ENCODE results near the gene ALOX15B.

The ALOX15B gene, protein sequence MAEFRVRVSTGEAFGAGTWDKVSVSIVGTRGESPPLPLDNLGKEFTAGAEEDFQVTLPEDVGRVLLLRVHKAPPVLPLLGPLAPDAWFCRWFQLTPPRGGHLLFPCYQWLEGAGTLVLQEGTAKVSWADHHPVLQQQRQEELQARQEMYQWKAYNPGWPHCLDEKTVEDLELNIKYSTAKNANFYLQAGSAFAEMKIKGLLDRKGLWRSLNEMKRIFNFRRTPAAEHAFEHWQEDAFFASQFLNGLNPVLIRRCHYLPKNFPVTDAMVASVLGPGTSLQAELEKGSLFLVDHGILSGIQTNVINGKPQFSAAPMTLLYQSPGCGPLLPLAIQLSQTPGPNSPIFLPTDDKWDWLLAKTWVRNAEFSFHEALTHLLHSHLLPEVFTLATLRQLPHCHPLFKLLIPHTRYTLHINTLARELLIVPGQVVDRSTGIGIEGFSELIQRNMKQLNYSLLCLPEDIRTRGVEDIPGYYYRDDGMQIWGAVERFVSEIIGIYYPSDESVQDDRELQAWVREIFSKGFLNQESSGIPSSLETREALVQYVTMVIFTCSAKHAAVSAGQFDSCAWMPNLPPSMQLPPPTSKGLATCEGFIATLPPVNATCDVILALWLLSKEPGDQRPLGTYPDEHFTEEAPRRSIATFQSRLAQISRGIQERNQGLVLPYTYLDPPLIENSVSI

DNA sequence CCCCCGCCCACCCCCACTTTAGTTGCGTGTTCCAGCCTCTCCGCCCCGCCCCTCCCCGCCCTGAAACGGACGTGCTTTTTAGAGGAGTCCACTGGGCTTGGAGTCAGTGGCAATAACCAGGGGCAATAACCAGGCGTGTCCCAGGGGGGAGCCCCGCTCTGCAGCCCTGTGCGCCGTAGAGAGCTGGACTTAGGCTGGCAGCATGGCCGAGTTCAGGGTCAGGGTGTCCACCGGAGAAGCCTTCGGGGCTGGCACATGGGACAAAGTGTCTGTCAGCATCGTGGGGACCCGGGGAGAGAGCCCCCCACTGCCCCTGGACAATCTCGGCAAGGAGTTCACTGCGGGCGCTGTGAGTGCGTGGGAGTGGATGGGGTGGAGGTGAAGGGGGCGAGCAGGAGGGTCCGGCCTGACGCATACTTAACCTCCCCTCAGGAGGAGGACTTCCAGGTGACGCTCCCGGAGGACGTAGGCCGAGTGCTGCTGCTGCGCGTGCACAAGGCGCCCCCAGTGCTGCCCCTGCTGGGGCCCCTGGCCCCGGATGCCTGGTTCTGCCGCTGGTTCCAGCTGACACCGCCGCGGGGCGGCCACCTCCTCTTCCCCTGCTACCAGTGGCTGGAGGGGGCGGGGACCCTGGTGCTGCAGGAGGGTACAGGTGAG is at the start of gene ALOX15B:
Gene ALOX15B, plus strand, starts transcription at position 106 of the 657 bp plus-strand sequence. Its CDS starts 97 bp downstream, at position 203.
- TF ChIP-seq GATA2 (IDR thresholded peaks at IDR 0.05; ENCODE audit: low read depth, low read length): no peak
- no peak for TF ChIP-seq GATA3 (IDR thresholded peaks at IDR 0.05; ENCODE audit: low read depth, low read length)

DNA sequence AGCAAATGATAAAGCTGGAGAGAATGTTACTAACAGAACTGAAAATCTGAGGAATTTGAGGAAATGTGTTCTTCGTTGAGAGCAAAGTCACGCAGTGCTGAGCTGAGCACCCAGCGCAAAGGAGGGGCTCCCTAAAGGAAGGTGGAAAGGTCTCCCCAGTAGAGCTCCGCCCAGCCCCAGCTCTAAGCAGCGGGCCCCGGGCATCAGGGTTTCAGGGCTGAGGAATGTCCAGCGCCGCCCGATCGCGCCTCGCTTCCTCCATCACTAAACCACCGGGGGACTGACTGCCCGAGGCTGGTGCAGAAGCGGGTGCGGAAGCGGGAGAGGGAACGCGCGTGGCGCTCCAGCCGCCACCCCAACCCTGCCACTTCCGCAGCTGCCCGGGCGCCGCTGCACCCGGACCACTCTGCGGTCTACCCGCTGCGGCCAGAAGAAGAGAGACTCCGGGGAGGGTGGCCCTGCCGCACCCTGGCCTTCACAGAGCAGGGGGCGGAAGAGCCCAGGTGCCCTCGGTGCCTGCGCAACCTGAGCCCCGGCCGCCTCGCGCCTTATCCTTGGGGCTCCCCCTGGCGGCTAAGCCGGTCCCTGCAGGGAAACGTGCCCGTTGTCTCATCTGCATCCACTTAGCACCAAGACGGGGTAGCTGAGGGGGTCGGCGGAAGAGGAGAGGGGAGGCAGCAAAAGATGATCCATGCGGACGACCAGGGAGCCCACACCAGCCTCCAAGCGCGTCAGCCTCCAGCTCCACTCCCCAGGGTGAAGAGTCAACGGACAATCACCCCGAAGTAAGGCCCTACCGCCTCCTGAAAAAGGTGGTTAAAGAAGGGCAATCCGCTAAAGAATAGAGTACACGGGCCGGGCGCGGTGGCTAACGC is 48.8 kb upstream of the ALOX15B start:
- TF ChIP-seq GATA3 (IDR thresholded peaks at IDR 0.05; ENCODE audit: low read depth, low read length): no peak
- no peak for TF ChIP-seq GATA2 (IDR thresholded peaks at IDR 0.05; ENCODE audit: low read depth, low read length)

DNA sequence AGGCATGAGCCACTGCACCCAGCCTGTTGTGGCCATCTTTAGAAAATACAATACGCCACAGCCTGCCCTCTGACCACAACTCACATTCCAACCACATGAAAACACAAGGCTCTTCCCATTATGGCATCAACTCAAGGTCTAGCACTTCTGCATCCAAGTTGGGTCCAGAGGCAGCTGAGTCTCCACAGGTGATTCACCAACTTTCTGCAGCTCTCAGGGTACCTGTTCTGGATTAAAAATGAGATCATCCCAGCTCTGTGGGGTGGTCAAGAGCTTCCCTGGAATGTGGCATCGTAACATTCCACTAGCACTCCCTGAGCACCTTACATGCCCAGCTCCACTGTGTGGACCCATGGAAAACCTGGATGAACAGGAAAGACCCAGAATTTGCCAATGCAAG is 46.3 kb upstream of the ALOX15B start:
- no peak for TF ChIP-seq GATA2 (IDR thresholded peaks at IDR 0.05; ENCODE audit: low read depth, low read length)
- TF ChIP-seq GATA3 (IDR thresholded peaks at IDR 0.05; ENCODE audit: low read depth, low read length): no peak

DNA sequence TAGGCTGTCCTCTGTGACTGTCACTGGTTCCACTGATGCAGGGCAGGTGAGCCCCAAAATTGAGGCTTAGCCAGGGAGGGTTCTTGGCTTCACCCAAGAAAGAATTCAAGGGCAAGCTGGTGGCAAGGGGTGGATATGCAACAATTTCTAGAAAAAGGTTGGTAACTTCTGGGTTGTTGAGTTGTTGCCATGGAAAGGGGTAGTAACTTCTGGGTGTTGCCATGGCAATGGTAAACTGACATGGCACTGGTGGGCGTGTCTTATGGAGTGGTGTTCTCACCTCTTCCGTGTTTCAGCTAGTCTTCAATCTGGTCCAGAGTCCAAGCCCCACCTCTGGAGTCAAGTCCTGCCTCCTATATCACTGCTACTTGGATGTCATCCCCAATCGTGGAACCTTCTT is 45.9 kb upstream of the ALOX15B start:
- TF ChIP-seq GATA2 (IDR thresholded peaks at IDR 0.05; ENCODE audit: low read depth, low read length): no peak
- no peak for TF ChIP-seq GATA3 (IDR thresholded peaks at IDR 0.05; ENCODE audit: low read depth, low read length)

DNA sequence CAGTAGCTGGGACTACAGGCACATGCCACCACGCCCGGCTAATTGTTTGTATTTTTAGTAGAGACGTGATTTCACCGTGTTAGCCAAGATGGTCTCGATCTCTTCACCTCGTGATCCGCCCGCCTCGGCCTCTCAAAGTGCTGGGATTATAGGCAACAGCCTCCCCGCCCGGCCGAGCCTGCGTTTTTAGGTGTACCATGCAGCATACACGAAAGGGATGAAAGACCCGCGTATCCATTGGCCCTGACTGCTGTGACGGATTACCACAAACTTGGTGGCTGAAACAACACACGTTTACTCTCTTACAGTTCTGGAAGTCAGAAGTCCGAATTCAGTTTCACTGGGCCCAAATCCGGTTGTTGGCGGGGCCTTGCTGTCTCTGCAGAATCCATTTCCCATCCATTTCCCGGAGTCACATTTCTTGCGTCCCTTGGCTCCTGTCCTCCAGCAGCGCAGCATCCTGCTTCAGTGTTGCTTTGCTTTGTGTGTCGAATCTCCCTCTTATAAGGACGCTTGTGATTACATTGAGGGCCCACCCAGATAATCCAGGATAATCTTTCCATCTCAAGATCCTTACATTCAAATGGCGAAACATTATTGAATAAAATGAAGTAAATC is 44.8 kb upstream of the ALOX15B start:
- TF ChIP-seq GATA3 (IDR thresholded peaks at IDR 0.05; ENCODE audit: low read depth, low read length): no peak
- TF ChIP-seq GATA2 (IDR thresholded peaks at IDR 0.05; ENCODE audit: low read depth, low read length): no peak

DNA sequence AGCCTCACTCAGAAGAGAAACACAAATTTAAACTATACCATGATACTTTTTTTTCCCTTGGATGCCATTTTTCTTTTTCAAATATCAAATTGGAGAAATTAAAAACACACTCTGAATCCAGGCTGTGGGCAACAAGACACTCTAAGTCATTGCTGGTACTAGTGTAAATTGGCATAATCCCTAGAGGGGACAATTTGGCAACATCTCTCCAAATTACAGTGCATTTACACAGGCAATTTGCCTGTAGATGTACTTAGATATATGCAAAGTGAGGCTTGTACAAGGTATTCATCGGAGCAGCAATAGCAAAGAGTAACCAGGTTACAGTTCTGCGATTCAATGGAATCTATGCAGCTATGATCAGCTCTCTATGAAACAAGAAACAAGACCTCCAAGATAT is 43.1 kb upstream of the ALOX15B start:
- TF ChIP-seq GATA3 (IDR thresholded peaks at IDR 0.05; ENCODE audit: low read depth, low read length) (no peak), GATA2 (IDR thresholded peaks at IDR 0.05; ENCODE audit: low read depth, low read length) (no peak)

DNA sequence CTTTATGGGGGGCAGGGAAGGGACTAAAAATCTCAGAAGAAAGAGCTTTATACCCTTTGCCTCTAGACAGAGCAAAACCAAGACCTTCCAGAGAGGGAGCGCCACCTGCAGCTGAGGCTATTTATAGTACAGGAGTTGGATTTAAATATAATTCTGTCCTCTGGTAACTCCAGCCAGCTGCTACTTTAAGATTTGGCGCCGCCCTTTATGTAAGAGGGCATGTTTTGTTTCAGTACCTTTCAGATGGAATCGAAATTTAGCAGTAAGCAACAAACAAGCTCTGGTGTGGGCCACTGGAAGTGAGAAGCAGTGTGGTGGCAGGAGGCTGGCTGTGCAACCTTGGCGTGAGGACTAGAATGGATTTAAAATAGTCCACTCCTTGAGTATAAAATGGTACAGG is 41.7 kb upstream of the ALOX15B start:
- TF ChIP-seq GATA2 (IDR thresholded peaks at IDR 0.05; ENCODE audit: low read depth, low read length) (no peak), GATA3 (IDR thresholded peaks at IDR 0.05; ENCODE audit: low read depth, low read length) (no peak)

DNA sequence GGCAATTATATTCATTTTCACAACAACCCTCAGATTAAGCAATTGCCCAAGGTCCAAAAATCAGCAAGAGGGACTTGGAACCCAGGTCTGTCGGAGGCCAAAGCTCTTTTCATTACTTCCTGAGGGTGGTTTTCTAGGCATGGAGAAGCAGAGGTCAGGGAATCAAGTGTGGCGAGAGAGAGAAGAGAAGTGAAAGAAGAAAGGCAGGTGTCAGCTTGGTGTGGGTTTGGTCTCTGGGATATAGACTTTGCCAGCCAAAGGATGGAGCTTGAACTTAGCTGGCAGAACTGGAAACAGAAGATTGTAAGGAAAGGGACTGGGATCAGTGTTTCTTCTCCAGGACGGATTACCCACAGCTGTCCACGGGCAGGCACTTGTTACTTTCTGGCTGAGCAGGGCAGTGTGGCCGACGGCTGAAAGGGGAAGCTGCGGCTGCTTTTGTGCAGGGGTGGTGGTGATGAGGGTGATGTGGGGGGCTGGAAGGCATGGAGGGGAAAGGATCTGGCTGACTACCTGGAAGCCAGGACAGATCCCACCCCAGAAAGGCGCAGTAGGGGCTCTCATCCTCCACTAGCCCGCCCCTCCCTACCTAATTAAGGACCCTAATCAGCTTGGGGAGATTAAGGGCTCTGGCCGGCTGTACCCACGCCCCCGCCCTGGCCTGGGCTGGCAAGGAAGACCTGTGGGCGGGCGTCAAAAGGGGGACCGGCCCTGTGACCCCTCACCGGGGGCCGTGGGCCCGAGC is 36.7 kb upstream of the ALOX15B start, which contains the start of gene GUCY2D:
Gene GUCY2D, plus strand, starts transcription at position 640 of the 745 bp plus-strand sequence. CDS start 433 bp downstream, outside the sequence.
- TF ChIP-seq GATA3 (IDR thresholded peaks at IDR 0.05; ENCODE audit: low read depth, low read length): no peak
- TF ChIP-seq GATA2 (IDR thresholded peaks at IDR 0.05; ENCODE audit: low read depth, low read length): no peak

DNA sequence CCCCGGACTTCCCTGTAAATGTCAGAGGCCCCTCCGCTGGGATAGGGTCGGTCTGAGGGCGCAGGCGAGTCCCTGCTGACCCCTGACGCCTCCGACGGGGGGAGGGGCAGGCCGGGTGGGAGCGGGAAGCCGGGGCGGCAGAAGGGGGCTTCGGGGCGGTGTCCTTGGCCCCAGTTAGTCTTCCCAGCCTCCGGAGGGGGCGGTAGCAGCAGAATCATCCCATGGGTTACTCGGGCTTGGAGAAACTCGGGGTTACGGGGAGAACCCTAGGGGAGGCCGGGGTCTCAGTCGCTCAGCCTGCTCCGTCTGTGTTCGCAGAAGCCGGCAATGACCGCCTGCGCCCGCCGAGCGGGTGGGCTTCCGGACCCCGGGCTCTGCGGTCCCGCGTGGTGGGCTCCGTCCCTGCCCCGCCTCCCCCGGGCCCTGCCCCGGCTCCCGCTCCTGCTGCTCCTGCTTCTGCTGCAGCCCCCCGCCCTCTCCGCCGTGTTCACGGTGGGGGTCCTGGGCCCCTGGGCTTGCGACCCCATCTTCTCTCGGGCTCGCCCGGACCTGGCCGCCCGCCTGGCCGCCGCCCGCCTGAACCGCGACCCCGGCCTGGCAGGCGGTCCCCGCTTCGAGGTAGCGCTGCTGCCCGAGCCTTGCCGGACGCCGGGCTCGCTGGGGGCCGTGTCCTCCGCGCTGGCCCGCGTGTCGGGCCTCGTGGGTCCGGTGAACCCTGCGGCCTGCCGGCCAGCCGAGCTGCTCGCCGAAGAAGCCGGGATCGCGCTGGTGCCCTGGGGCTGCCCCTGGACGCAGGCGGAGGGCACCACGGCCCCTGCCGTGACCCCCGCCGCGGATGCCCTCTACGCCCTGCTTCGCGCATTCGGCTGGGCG is 35.9 kb upstream of the ALOX15B start:
- TF ChIP-seq GATA3 (IDR thresholded peaks at IDR 0.05; ENCODE audit: low read depth, low read length): no peak
- TF ChIP-seq GATA2 (IDR thresholded peaks at IDR 0.05; ENCODE audit: low read depth, low read length): no peak

DNA sequence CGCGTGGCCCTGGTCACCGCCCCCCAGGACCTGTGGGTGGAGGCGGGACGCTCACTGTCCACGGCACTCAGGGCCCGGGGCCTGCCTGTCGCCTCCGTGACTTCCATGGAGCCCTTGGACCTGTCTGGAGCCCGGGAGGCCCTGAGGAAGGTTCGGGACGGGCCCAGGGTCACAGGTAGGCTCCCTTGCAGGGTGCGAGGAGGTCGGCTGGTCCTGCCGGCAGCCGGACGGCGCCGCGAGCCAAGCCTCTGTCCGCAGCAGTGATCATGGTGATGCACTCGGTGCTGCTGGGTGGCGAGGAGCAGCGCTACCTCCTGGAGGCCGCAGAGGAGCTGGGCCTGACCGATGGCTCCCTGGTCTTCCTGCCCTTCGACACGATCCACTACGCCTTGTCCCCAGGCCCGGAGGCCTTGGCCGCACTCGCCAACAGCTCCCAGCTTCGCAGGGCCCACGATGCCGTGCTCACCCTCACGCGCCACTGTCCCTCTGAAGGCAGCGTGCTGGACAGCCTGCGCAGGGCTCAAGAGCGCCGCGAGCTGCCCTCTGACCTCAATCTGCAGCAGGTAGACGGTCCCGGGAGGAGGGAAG is 35.2 kb upstream of the ALOX15B start:
- no peak for TF ChIP-seq GATA2 (IDR thresholded peaks at IDR 0.05; ENCODE audit: low read depth, low read length)
- TF ChIP-seq GATA3 (IDR thresholded peaks at IDR 0.05; ENCODE audit: low read depth, low read length): no peak

DNA sequence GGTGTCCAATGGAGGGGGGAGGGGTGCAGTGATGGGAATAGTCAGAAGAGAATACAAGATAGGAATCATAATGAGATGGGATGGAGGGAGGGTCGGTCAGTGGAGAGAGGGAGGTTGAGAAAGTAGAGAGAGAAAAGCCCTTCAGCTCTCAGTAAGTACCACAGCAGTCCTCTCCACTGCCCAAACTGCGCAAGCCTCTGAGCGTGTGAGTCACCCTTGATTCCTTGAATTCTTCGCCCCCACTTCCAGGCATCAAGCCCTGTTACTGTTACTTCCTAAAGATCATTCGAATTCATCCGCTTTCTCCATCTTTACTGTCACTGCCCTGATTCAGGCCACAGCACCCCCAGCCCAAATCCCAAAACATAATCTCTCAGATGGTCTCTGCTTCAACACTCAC is 34.0 kb upstream of the ALOX15B start:
- no peak for TF ChIP-seq GATA3 (IDR thresholded peaks at IDR 0.05; ENCODE audit: low read depth, low read length)
- TF ChIP-seq GATA2 (IDR thresholded peaks at IDR 0.05; ENCODE audit: low read depth, low read length): no peak

Measured in SH-SY5Y (cell line).